NB4 (cell line): ENCODE measurements around the gene MRNIP.

Experiments
- DNase-seq: peaks from one replicate; pipeline ENCODE4 v3.0.0; 2010; ENCODE audit warnings: low read depth
- H3K4me3 ChIP-seq: one replicate; pipeline ENCODE4 v1.5.1; 2011; ENCODE audit warnings: mild to moderate bottlenecking, low read depth, low read length, moderate library complexity
- CTCF ChIP-seq: IDR thresholded peaks from one replicate; pipeline ENCODE4 v1.5.1; 2012; ENCODE audit warnings: low read depth, low read length
- MAX ChIP-seq: IDR thresholded peaks from 2 replicates; pipeline ENCODE4 v1.6.1; 2011; ENCODE audit warnings: low read depth, low read length
- MYC ChIP-seq: IDR thresholded peaks from 2 replicates; pipeline ENCODE4 v1.6.1; 2011; ENCODE audit warnings: low read depth, low read length
- POLR2A ChIP-seq: IDR thresholded peaks from 2 replicates; pipeline ENCODE4 v1.6.1; 2011; ENCODE audit warnings: mild to moderate bottlenecking; ENCODE audit not compliant: insufficient read length; ENCODE audit errors: extremely low read depth

The MRNIP gene

GRCh38 chr5:179885491-179886090 is 27.0 kb upstream of the MRNIP start:
- TF ChIP-seq CTCF: no peak
- no peak overlapping the region for H3K4me3 ChIP-seq
- no peak for DNase-seq

GRCh38 chr5:179883163-179883562 is 24.5 kb upstream of the MRNIP start:
- TF ChIP-seq CTCF (no peak), MYC (no peak), POLR2A (no peak), MAX (no peak)
- no peak overlapping the region for H3K4me3 ChIP-seq
- no peak for DNase-seq

GRCh38 chr5:179882338-179882737 is 23.7 kb upstream of the MRNIP start:
- H3K4me3 ChIP-seq: no peak overlapping the region
- TF ChIP-seq MAX (no peak), MYC (no peak), CTCF (no peak), POLR2A (no peak)
- DNase-seq: no peak

- TF ChIP-seq MAX: no peak
- no peak for TF ChIP-seq POLR2A
- no peak for TF ChIP-seq MYC
- TF ChIP-seq CTCF: no peak
- DNase-seq: no peak
- H3K4me3 ChIP-seq: no peak overlapping the region
Measured at GRCh38 chr5:179880848-179881590, 22.4 kb upstream of the MRNIP start.

GRCh38 chr5:179880066-179880650 is 21.5 kb upstream of the MRNIP start:
- no peak overlapping the region for H3K4me3 ChIP-seq
- no peak for DNase-seq
- TF ChIP-seq MAX (no peak), CTCF (no peak), POLR2A (no peak), MYC (no peak)
